Islet precursor cell (in vitro differentiated cells): ENCODE results near the gene NUDT6.

Experiments used
- DNase-seq: peaks from one replicate; pipeline ENCODE4 v3.0.0-alpha.2; 2018

NUDT6 gene

GRCh38 chr4:122914292-122914904, 8.0 kb downstream of the NUDT6 start:
- no peak for DNase-seq

GRCh38 chr4:122912810-122913575, 9.4 kb downstream of the NUDT6 start:
- DNase-seq, result no peak

- DNase-seq, result no peak
Observed at GRCh38 chr4:122911588-122911987, 10.8 kb downstream of the NUDT6 start.

GRCh38 chr4:122909683-122910082, 12.7 kb downstream of the NUDT6 start:
- DNase-seq, result no peak

- no peak for DNase-seq
Observed at GRCh38 chr4:122908223-122908622, 14.2 kb downstream of the NUDT6 start.

GRCh38 chr4:122906859-122907305, 15.5 kb downstream of the NUDT6 start:
- DNase-seq, result no peak

GRCh38 chr4:122903766-122904288, 18.6 kb downstream of the NUDT6 start:
- DNase-seq, result no peak

GRCh38 chr4:122901247-122902010, 21.0 kb downstream of the NUDT6 start:
- DNase-seq, result no peak

- DNase-seq, result no peak
Observed at GRCh38 chr4:122900314-122900713, 22.1 kb downstream of the NUDT6 start.

- no peak for DNase-seq
Observed at GRCh38 chr4:122899682-122900081, 22.7 kb downstream of the NUDT6 start.

- DNase-seq, result no peak
Observed at GRCh38 chr4:122898370-122899150, 23.8 kb downstream of the NUDT6 start.

GRCh38 chr4:122896270-122896669, 26.1 kb downstream of the NUDT6 start:
- DNase-seq, result no peak

GRCh38 chr4:122895336-122895995, 26.9 kb downstream of the NUDT6 start:
- no peak for DNase-seq

- no peak for DNase-seq
Observed at GRCh38 chr4:122894827-122895226, 27.6 kb downstream of the NUDT6 start.

GRCh38 chr4:122890147-122890795, 32.1 kb downstream of the NUDT6 start:
- DNase-seq, result no peak

GRCh38 chr4:122889726-122890125, 32.7 kb downstream of the NUDT6 start:
- DNase-seq, result no peak

GRCh38 chr4:122884499-122884898, 37.9 kb downstream of the NUDT6 start:
- DNase-seq, result no peak

- no peak for DNase-seq
Observed at GRCh38 chr4:122882857-122883735, 39.3 kb downstream of the NUDT6 start.

- DNase-seq, result no peak
Observed at GRCh38 chr4:122879001-122879400, 43.4 kb downstream of the NUDT6 start.

GRCh38 chr4:122876456-122876855, 45.9 kb downstream of the NUDT6 start:
- DNase-seq, result no peak

GRCh38 chr4:122875949-122876348, 46.4 kb downstream of the NUDT6 start:
- DNase-seq, result no peak
